GM08714 (cell line): ENCODE measurements around the gene ASB1.

Experiments
- H3K4me3 ChIP-seq: fragments of 200-500 bp; sonication (Bioruptor generic); 2 replicates; pipeline ENCODE4 v1.5.1; 2014; ENCODE audit warnings: mild to moderate bottlenecking, low read length, inconsistent platforms
- ZNF274 ChIP-seq: IDR thresholded peaks from 2 replicates; pipeline ENCODE4 v1.6.1; 2012; ENCODE audit warnings: mild to moderate bottlenecking, low read depth, low read length

ASB1 gene

GRCh38 chr2:238453842-238454241 is 27.1 kb downstream of the ASB1 start:
- TF ChIP-seq ZNF274 = no peak
- no peak overlapping the region for H3K4me3 ChIP-seq

- TF ChIP-seq ZNF274 = no peak
- no peak overlapping the region for H3K4me3 ChIP-seq
Observed at GRCh38 chr2:238456449-238456848, 29.7 kb downstream of the ASB1 start.

- TF ChIP-seq ZNF274 = no peak
- H3K4me3 ChIP-seq = no peak overlapping the region
Observed at GRCh38 chr2:238456970-238457926, 30.5 kb downstream of the ASB1 start.

GRCh38 chr2:238457927-238458324 is 31.2 kb downstream of the ASB1 start:
- no peak overlapping the region for H3K4me3 ChIP-seq

GRCh38 chr2:238458651-238459050 is 31.9 kb downstream of the ASB1 start:
- no peak overlapping the region for H3K4me3 ChIP-seq
- TF ChIP-seq ZNF274 = no peak

More at GRCh38 chr2:238457927-238458324, 31.2 kb downstream of the ASB1 start:
- no peak for TF ChIP-seq ZNF274

GRCh38 chr2:238459081-238459629 is 32.4 kb downstream of the ASB1 start:
- H3K4me3 ChIP-seq = no peak overlapping the region
- TF ChIP-seq ZNF274 = no peak

GRCh38 chr2:238461051-238461450 is 34.3 kb downstream of the ASB1 start:
- no peak for TF ChIP-seq ZNF274
- no peak overlapping the region for H3K4me3 ChIP-seq

- no peak overlapping the region for H3K4me3 ChIP-seq
- no peak for TF ChIP-seq ZNF274
Observed at GRCh38 chr2:238461491-238461890, 34.8 kb downstream of the ASB1 start.

- TF ChIP-seq ZNF274 = no peak
- H3K4me3 ChIP-seq = no peak overlapping the region
Observed at GRCh38 chr2:238461916-238462315, 35.2 kb downstream of the ASB1 start.

- no peak for TF ChIP-seq ZNF274
- no peak overlapping the region for H3K4me3 ChIP-seq
Observed at GRCh38 chr2:238462782-238463396, 36.2 kb downstream of the ASB1 start.

GRCh38 chr2:238464389-238464788 is 37.7 kb downstream of the ASB1 start:
- no peak overlapping the region for H3K4me3 ChIP-seq
- no peak for TF ChIP-seq ZNF274

GRCh38 chr2:238465487-238466242 is 38.9 kb downstream of the ASB1 start:
- TF ChIP-seq ZNF274 = no peak
- H3K4me3 ChIP-seq = no peak overlapping the region

GRCh38 chr2:238466243-238466756 is 39.6 kb downstream of the ASB1 start:
- no peak for TF ChIP-seq ZNF274
- H3K4me3 ChIP-seq = no peak overlapping the region

- H3K4me3 ChIP-seq = no peak overlapping the region
- no peak for TF ChIP-seq ZNF274
Observed at GRCh38 chr2:238467062-238467461, 40.3 kb downstream of the ASB1 start.
